Adrenal gland (tissue), 12 donors: ENCODE measurements around the gene NRIP2. TPM values are rescaled to one million over a fixed set of nuclear protein-coding genes. Genes with fewer than 3 reads are reported as not detected.
A peak's percentile ranks its signal among the peaks of the same experiment; 100 is the strongest.

ENCODE experiments used
- DNase-seq, 7 donors: peaks; one replicate each; pipeline ENCODE4 v3.0.0-alpha.2; 2019 to 2020
- H3K27ac ChIP-seq, 5 donors: fragments of 200-600 bp; sonication (generic) in 4 of 5; 1 replicate in 3 of 5; 2 replicates in 2 of 5; pipeline versions ENCODE4 v1.5.1 to v1.8.0; 2016 to 2020; ENCODE audit warnings: mild to moderate bottlenecking in 1 of 5
- H3K27me3 ChIP-seq: fragments of 200-600 bp; 2 replicates; pipeline ENCODE4 v1.8.0; 2021
- H3K36me3 ChIP-seq, 2 donors: fragments of 200-600 bp; replicated peaks in 1 of 2; 1 replicate in 1 of 2; 2 replicates in 1 of 2; pipeline versions ENCODE4 v1.5.1 to v1.8.0; 2018 to 2022
- H3K4me1 ChIP-seq, 2 donors: fragments of 200-600 bp; replicated peaks in 1 of 2; 1 replicate in 1 of 2; 2 replicates in 1 of 2; pipeline versions ENCODE4 v1.5.1 to v1.8.0; 2018 to 2021
- H3K4me3 ChIP-seq, 4 donors: fragments of 200-600 bp; sonication (generic) in 3 of 4; one replicate each; pipeline ENCODE4 v1.5.1; 2016 to 2018
- H3K9me3 ChIP-seq, 3 donors: fragments of 200-600 bp; sonication (generic) in 1 of 3; replicated peaks in 1 of 3; 1 replicate in 2 of 3; 2 replicates in 1 of 3; pipeline versions ENCODE4 v1.5.1 to v1.8.0; 2016 to 2021
- POLR2A ChIP-seq, 2 donors: fragments of 450-650 bp; IDR thresholded peaks; one replicate each; pipeline ENCODE4 v1.6.1; 2017; ENCODE audit warnings: antibody characterized with exemption in 2 of 2, mild to moderate bottlenecking in 2 of 2, moderate library complexity in 1 of 2
- WGBS, 4 donors: extraction: QIAGEN DNeasy Blood & Tissue Kit in 2 of 4; methylation state at CpG; one replicate each; pipeline versions ENCODE4 v1.1.5 to v1.1.7; 2013 to 2017; 5-methylcytosine and 5-hydroxymethylcytosine counted together
- intact Hi-C, 2 donors: fragments of 100-400 bp; cut with DNase I; formaldehyde crosslinking; loops; one replicate each; pipeline versions ENCODE4 v1.14.1 to v1.15.0; 2022 to 2023
- polyA plus RNA-seq, 3 donors: library from polyadenylated mRNA; stranded (reverse); fragments of 200-250 nt in 2 of 3; fragments of 350-450 nt in 1 of 3; fragmentation: Illumina TruSeq in 1 of 3; extraction: RNeasy Lipid Tissue Mini Kit (QIAGEN cat#74804) in 1 of 3; gene quantifications; one replicate each; pipeline ENCODE4 v1.2.3, GENCODE V29; 2013 to 2014
- total RNA-seq, 9 donors: library from RNA; depleted of rRNA in 4 of 9; stranded (reverse); fragments of >200 nt in 4 of 9; fragments of 120-200 nt in 1 of 9; fragmentation: NEBNext Ultra II Directional in 1 of 9; extraction: Animal tissue kit (Norgen Biotek cat#: 25700) in 1 of 9; gene quantifications; one replicate each; pipeline versions ENCODE4 v1.1.0 to v1.2.4, GENCODE V29; 2013 to 2023
- TF ChIP-seq, protein P1 (sequence below), 6 experiments: fragments of 450-650 bp in 4 of 6; fragments of 200-600 bp in 2 of 6; sonication (generic) in 1 of 6; IDR thresholded peaks; 1 replicate in 5 of 6; 2 replicates in 1 of 6; pipeline versions ENCODE4 v1.5.1 to v1.8.0; 2016 to 2021; ENCODE audit warnings: antibody characterized with exemption in 6 of 6, mild to moderate bottlenecking in 2 of 6, moderate library complexity in 1 of 6
- donor health status: healthy with polysubstance abuse.
- donor health status: Bipolar disorder and iron deficiency.
- donor health status: DM: yes; HTN: yes; CAD: no.
- donor health status: DM: no; HTN: no; CAD: no.
- donor health status: DM: no; HTN: no; CAD: no.
- donor health status: DM: yes; HTN: yes; CAD: no.

The NRIP2 gene
- total and polyA plus RNA-seq, 12 donors, result 0.87 to 9.1 (median 2.5) TPM

- Histone ChIP-seq H3K27ac (peak overlapping the region in 3 of 5 donors; percentile 21 to 79 (median 68)), H3K9me3 (no peaks in the 10 kb centered on the region), H3K27me3 (no peaks in the 10 kb centered on the region), H3K36me3 (no peaks in the 10 kb centered on the region), H3K4me1 (no peaks in the 10 kb centered on the region), H3K4me3 (no peak overlapping the region)
- DNase-seq, result no peak
- no peak for TF ChIP-seq POLR2A (IDR thresholded peaks at IDR 0.05)
- TF ChIP-seq, protein P1, sequence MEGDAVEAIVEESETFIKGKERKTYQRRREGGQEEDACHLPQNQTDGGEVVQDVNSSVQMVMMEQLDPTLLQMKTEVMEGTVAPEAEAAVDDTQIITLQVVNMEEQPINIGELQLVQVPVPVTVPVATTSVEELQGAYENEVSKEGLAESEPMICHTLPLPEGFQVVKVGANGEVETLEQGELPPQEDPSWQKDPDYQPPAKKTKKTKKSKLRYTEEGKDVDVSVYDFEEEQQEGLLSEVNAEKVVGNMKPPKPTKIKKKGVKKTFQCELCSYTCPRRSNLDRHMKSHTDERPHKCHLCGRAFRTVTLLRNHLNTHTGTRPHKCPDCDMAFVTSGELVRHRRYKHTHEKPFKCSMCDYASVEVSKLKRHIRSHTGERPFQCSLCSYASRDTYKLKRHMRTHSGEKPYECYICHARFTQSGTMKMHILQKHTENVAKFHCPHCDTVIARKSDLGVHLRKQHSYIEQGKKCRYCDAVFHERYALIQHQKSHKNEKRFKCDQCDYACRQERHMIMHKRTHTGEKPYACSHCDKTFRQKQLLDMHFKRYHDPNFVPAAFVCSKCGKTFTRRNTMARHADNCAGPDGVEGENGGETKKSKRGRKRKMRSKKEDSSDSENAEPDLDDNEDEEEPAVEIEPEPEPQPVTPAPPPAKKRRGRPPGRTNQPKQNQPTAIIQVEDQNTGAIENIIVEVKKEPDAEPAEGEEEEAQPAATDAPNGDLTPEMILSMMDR (IDR thresholded peaks at IDR 0.05), result no peak
- intact Hi-C loops, result no loop called here
- WGBS, 4 donors, result 73 to 88% (median 83%) methylated on average over 8 to 9 of the region's 9 CpGs
These were observed 10.0 kb upstream of the NRIP2 start for GRCh38 chr12:2844786-2845185.

DNA sequence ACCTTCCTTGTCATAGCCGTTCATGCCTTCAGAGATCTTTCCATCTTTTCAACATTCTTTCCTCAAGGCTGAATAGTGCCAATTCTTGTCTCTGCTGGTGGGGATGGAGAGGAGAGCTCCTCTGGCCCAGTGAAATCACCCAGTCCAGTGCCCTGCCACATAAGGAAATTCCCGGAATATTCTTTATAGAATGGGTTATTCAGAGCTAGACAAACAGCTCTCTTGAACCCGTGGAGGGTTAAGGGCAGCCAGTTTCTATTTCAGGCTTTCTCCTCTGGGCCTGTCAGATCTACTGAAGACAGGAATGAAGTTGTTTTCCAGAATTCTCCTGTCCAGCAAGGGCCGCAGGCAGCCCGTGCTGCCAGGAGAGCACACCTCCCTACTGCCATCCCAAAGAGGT, 8.1 kb upstream of the NRIP2 start:
- Histone ChIP-seq H3K27ac (peak overlapping the region in 2 of 5 donors; percentile 49 to 74), H3K4me3 (no peak overlapping the region), H3K9me3 (no peaks in the 10 kb centered on the region), H3K36me3 (no peaks in the 10 kb centered on the region), H3K4me1 (no peaks in the 10 kb centered on the region), H3K27me3 (no peaks in the 10 kb centered on the region)
- DNase-seq, result no peak
- WGBS, 4 donors, result 68 to 74% (median 70%) methylated on average over 4 to 5 of the region's 5 CpGs
- TF ChIP-seq POLR2A (IDR thresholded peaks at IDR 0.05), result no peak
- TF ChIP-seq, protein P1 (IDR thresholded peaks at IDR 0.05), result no peak
- intact Hi-C loops, result no loop called here

GRCh38 chr12:2841056-2841650, 6.3 kb upstream of the NRIP2 start:
- H3K9me3 ChIP-seq, result no peaks in the 10 kb centered on the region
- intact Hi-C loops, result no loop called here
- H3K27ac ChIP-seq, result no peak overlapping the region
- no peaks in the 10 kb centered on the region for H3K27me3 ChIP-seq
- no peaks in the 10 kb centered on the region for H3K36me3 ChIP-seq
- 60 to 64% (median 64%) methylated on average over 3 to 9 of the region's 9 CpGs for WGBS, 4 donors
- TF ChIP-seq, protein P1 (IDR thresholded peaks at IDR 0.05), result no peak
- TF ChIP-seq POLR2A (IDR thresholded peaks at IDR 0.05), result no peak
- DNase-seq, result peak in 2 of 7 donors; percentile 10 to 60
- H3K4me3 ChIP-seq, result no peak overlapping the region
- H3K4me1 ChIP-seq, result no peaks in the 10 kb centered on the region

DNA sequence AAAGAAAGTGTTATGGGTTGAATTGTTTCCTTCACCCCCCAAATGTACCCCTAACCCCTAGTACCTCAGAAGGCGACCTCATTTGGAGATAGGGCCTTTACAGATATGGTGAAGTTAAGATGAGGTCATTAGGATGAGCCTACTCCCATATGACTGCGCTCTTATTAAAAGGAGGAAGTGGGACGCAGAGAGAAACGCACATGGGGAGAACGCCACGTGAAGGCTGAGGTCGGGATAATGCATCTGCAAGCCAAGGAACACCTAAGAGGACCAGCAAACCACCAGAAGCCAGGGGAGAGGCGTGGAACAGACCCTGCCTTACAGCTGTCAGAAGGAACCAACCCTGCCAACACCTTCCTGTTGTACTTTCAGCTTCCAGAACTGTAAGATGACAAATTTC, 1.7 kb upstream of the NRIP2 start:
- intact Hi-C loops, result no loop called here
- TF ChIP-seq, protein P1 (IDR thresholded peaks at IDR 0.05), result no peak
- no peak for TF ChIP-seq POLR2A (IDR thresholded peaks at IDR 0.05)
- no peak overlapping the region for H3K4me3 ChIP-seq
- 70 to 96% (median 84%) methylated on average over 8 of the region's 8 CpGs for WGBS, 4 donors
- DNase-seq, result no peak
- no peaks in the 10 kb centered on the region for H3K36me3 ChIP-seq
- no peaks in the 10 kb centered on the region for H3K27me3 ChIP-seq
- H3K4me1 ChIP-seq, result peaks cover 7 to 11% of the 10 kb centered on the region in 2 donors
- H3K9me3 ChIP-seq, result no peaks in the 10 kb centered on the region
- H3K27ac ChIP-seq, result no peak overlapping the region
